Calu3 (cell line): ENCODE results near the gene ST6GALNAC3. TPM values are rescaled to one million over a fixed set of nuclear protein-coding genes. Genes with fewer than 3 reads are reported as not detected.

Source experiments
- BruUV-seq: library from RNA; stranded (reverse); fragments of 400-500 nt; replicated peaks from 2 replicates; lab custom pipeline; 2021; lab: Mats Ljungman, UMichigan
- CTCF ChIA-PET: fragments of 300-600 bp; sonication (Branson Sonifier 250); formaldehyde crosslinking; loops from one replicate; lab custom pipeline; 2022; ENCODE audit warnings: antibody characterized with exemption; lab: Charles Lee
- DNase-seq: peaks from one replicate; pipeline ENCODE4 v3.0.0; 2022
- H3K27ac Mint-ChIP-seq: one replicate; pipeline ENCODE4 v1.8.0; 2022; ENCODE audit warnings: mixed read lengths; ENCODE audit not compliant: unreplicated experiment
- H3K27me3 Mint-ChIP-seq: one replicate; pipeline ENCODE4 v1.8.0; 2022; ENCODE audit warnings: mixed read lengths; ENCODE audit not compliant: unreplicated experiment
- H3K36me3 Mint-ChIP-seq: one replicate; pipeline ENCODE4 v1.8.0; 2022; ENCODE audit warnings: mild to moderate bottlenecking, moderate library complexity, mixed read lengths; ENCODE audit not compliant: insufficient read depth, unreplicated experiment
- H3K4me1 Mint-ChIP-seq: one replicate; pipeline ENCODE4 v1.8.0; 2022; ENCODE audit warnings: mild to moderate bottlenecking, low read depth, mixed read lengths; ENCODE audit not compliant: unreplicated experiment
- H3K4me3 Mint-ChIP-seq: one replicate; pipeline ENCODE4 v1.8.0; 2022; ENCODE audit warnings: mild to moderate bottlenecking, low read depth, moderate library complexity, mixed read lengths; ENCODE audit not compliant: unreplicated experiment
- H3K9me3 Mint-ChIP-seq: one replicate; pipeline ENCODE4 v1.8.0; 2022; ENCODE audit warnings: low read depth, mixed read lengths; ENCODE audit not compliant: unreplicated experiment
- intact Hi-C: fragments of 100-400 bp; cut with micrococcal nuclease; formaldehyde crosslinking; loops from one replicate; pipeline ENCODE4 v1.10.0; 2022; ENCODE audit not compliant: unreplicated experiment
- total RNA-seq: library from RNA; stranded (reverse); gene quantifications from 2 replicates; pipeline ENCODE4 v1.2.3, GENCODE V29; 2022
- TF ChIP-seq, protein P1 (sequence below): fragments of 200-600 bp; IDR thresholded peaks from one replicate; pipeline ENCODE4 v1.8.0; 2022; ENCODE audit warnings: antibody characterized with exemption; ENCODE audit not compliant: unreplicated experiment

Gene ST6GALNAC3
- total RNA-seq, 1 experiment from 2014 or later: 0.87 TPM

DNA sequence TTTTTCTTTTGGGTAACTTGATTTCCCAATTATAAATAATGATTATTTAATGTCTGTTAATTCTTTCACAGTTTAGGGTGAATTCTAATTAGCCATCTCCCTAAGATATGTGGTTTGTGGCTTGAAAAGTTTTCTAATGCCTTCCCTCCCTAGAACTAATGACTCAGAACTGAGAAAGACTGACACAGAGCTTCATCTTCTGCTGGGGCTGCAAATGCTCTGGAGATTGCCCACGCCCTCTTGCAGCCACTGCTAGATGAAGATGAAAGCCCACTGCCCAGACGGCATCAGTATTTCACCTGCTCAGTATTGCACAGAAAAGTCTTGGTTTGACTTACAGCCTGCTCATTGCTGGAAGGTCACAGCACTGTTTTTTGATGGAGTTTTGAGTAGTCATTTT, 101.5 kb downstream of the ST6GALNAC3 start:
- CTCF ChIA-PET: no interaction called here
- intact Hi-C loops: no loop called here
- Mint-ChIP-seq H3K4me3 (no peak overlapping the region), H3K27ac (no peak overlapping the region), H3K27me3 (no peaks in the 10 kb centered on the region), H3K4me1 (peaks cover 22% of the 10 kb centered on the region), H3K9me3 (peaks cover 3% of the 10 kb centered on the region), H3K36me3 (no peaks in the 10 kb centered on the region)
- no peak for DNase-seq
- TF ChIP-seq, protein P1, sequence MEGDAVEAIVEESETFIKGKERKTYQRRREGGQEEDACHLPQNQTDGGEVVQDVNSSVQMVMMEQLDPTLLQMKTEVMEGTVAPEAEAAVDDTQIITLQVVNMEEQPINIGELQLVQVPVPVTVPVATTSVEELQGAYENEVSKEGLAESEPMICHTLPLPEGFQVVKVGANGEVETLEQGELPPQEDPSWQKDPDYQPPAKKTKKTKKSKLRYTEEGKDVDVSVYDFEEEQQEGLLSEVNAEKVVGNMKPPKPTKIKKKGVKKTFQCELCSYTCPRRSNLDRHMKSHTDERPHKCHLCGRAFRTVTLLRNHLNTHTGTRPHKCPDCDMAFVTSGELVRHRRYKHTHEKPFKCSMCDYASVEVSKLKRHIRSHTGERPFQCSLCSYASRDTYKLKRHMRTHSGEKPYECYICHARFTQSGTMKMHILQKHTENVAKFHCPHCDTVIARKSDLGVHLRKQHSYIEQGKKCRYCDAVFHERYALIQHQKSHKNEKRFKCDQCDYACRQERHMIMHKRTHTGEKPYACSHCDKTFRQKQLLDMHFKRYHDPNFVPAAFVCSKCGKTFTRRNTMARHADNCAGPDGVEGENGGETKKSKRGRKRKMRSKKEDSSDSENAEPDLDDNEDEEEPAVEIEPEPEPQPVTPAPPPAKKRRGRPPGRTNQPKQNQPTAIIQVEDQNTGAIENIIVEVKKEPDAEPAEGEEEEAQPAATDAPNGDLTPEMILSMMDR: no peak
- BruUV-seq: no TSS peak

DNA sequence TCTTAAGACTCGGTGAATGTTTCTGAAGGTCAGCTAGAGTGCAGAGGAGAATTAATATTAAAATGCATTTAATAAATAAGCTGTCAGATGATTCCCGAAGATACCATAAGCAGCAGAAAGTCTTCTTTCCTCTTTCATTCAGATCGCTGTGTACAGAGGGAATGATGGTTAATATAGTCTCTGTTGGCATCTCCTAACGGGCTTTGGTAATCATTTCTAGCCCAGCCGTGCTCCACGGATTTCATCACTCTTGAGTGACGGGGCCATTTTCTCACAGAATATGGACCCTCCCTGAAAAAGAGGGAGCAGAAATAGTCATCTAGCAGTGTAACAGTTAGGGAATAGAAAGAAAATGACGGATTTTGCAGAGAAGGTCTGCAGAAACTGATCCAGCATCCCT, 103.1 kb downstream of the ST6GALNAC3 start:
- no peak for DNase-seq
- intact Hi-C loops: no loop called here
- Mint-ChIP-seq H3K27me3 (no peaks in the 10 kb centered on the region), H3K27ac (no peak overlapping the region), H3K9me3 (peaks cover 3% of the 10 kb centered on the region), H3K36me3 (no peaks in the 10 kb centered on the region), H3K4me3 (no peak overlapping the region), H3K4me1 (peaks cover 19% of the 10 kb centered on the region)
- TF ChIP-seq, protein P1: no peak
- CTCF ChIA-PET: no interaction called here
- no TSS peak for BruUV-seq

DNA sequence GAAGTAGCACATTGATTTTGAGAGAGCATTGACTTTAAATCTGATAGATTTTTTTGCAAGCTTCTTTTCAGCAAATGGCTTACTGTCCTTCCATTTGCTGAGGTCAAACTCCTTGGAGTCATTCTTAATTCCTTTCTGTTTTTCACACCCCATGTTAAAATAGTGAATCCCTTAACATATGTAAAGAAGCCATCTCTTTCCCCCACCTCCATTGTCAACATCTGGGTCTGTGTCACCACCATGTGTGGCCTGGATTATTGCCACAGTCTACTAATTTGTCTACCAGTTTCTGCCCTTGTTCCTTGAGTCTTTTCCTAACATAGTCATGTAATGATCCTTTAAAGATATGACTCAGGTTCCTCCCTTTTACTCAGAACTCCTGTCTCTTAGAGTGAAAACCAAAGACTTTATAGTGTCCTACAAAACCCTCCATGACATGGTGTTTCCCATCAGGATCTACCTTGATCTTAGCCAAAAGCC, 104.7 kb downstream of the ST6GALNAC3 start:
- no peak for DNase-seq
- Mint-ChIP-seq H3K27me3 (no peaks in the 10 kb centered on the region), H3K36me3 (no peaks in the 10 kb centered on the region), H3K4me1 (peaks cover 19% of the 10 kb centered on the region), H3K9me3 (no peaks in the 10 kb centered on the region), H3K4me3 (no peak overlapping the region), H3K27ac (no peak overlapping the region)
- CTCF ChIA-PET: no interaction called here
- no TSS peak for BruUV-seq
- intact Hi-C loops: no loop called here
- TF ChIP-seq, protein P1: no peak

DNA sequence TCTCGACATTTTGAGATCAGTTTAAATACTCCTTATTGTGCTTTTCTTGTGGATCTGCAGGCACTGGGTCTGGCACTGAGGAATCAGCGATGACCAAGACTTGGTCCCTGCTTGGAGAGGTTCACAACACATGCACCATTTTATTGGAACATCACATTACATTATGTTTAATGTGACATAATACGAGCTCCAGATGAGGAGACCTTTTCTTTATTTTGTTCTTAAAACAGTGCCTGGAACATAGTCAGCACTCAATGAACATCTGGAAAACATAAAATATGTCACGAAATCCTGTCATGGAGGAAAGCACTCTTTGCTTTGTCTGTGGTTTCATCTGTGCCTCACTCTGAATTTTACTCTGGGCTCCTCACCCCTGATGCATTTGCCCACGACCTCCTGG, 110.7 kb downstream of the ST6GALNAC3 start:
- intact Hi-C loops: no loop called here
- no TSS peak for BruUV-seq
- Mint-ChIP-seq H3K27ac (no peak overlapping the region), H3K36me3 (no peaks in the 10 kb centered on the region), H3K27me3 (peaks cover 24% of the 10 kb centered on the region), H3K9me3 (no peaks in the 10 kb centered on the region), H3K4me1 (no peaks in the 10 kb centered on the region), H3K4me3 (no peak overlapping the region)
- TF ChIP-seq, protein P1: no peak
- DNase-seq: no peak
- CTCF ChIA-PET: no interaction called here
